Nephron progenitor cell (in vitro differentiated cells): ENCODE measurements around the gene UNCX.

Experiments used
- DNase-seq: peaks from one replicate; pipeline ENCODE4 v3.0.0; 2021
- H3K27ac Mint-ChIP-seq: 2 replicates; pipeline ENCODE4 v1.8.0; 2021; ENCODE audit warnings: mild to moderate bottlenecking, moderate library complexity, mixed read lengths
- H3K27me3 Mint-ChIP-seq: 2 replicates; pipeline ENCODE4 v1.8.0; 2021; ENCODE audit warnings: mild to moderate bottlenecking, low read depth, mixed read lengths; ENCODE audit not compliant: poor library complexity
- H3K36me3 Mint-ChIP-seq: 2 replicates; pipeline ENCODE4 v1.8.0; 2021; ENCODE audit warnings: low read depth, mixed read lengths
- H3K4me1 Mint-ChIP-seq: 2 replicates; pipeline ENCODE4 v1.8.0; 2021; ENCODE audit warnings: mixed read lengths
- H3K4me3 Mint-ChIP-seq: 2 replicates; pipeline ENCODE4 v1.8.0; 2021; ENCODE audit warnings: mild to moderate bottlenecking, moderate library complexity, mixed read lengths
- H3K9me3 Mint-ChIP-seq: 2 replicates; pipeline ENCODE4 v1.8.0; 2021; ENCODE audit warnings: mild to moderate bottlenecking, moderate library complexity, mixed read lengths
- CTCF ChIP-seq: fragments of 200-600 bp; sonication (generic); IDR thresholded peaks from 2 replicates; pipeline ENCODE4 v1.5.0; 2021; ENCODE audit warnings: antibody characterized with exemption

UNCX gene

GRCh38 chr7:1247527-1248041, 14.9 kb downstream of the UNCX start:
- peak; percentile 66 for DNase-seq
- Mint-ChIP-seq H3K27me3 (peaks cover 88% of the 10 kb centered on the region), H3K4me3 (no peak overlapping the region), H3K9me3 (no peaks in the 10 kb centered on the region), H3K36me3 (no peaks in the 10 kb centered on the region), H3K4me1 (peaks cover 79% of the 10 kb centered on the region), H3K27ac (no peak overlapping the region)
- TF ChIP-seq CTCF = no peak

- no peak for DNase-seq
- peaks cover 81% of the 10 kb centered on the region for H3K4me1 Mint-ChIP-seq
- no peaks in the 10 kb centered on the region for H3K9me3 Mint-ChIP-seq
- no peaks in the 10 kb centered on the region for H3K36me3 Mint-ChIP-seq
- TF ChIP-seq CTCF = no peak
- peak overlapping the region; percentile 48 for H3K4me3 Mint-ChIP-seq
- peaks cover 80% of the 10 kb centered on the region for H3K27me3 Mint-ChIP-seq
- H3K27ac Mint-ChIP-seq = no peak overlapping the region
Measured at GRCh38 chr7:1248143-1248915, 15.7 kb downstream of the UNCX start.

GRCh38 chr7:1248916-1249581, 16.4 kb downstream of the UNCX start:
- Mint-ChIP-seq H3K27ac (no peak overlapping the region), H3K4me3 (no peak overlapping the region), H3K27me3 (peaks cover 73% of the 10 kb centered on the region), H3K9me3 (no peaks in the 10 kb centered on the region), H3K36me3 (no peaks in the 10 kb centered on the region), H3K4me1 (peaks cover 81% of the 10 kb centered on the region)
- TF ChIP-seq CTCF = no peak
- DNase-seq = no peak

- Mint-ChIP-seq H3K36me3 (no peaks in the 10 kb centered on the region), H3K4me1 (peaks cover 84% of the 10 kb centered on the region), H3K27me3 (peaks cover 66% of the 10 kb centered on the region), H3K9me3 (no peaks in the 10 kb centered on the region), H3K27ac (no peak overlapping the region), H3K4me3 (no peak overlapping the region)
- no peak for TF ChIP-seq CTCF
- DNase-seq = no peak
Measured at GRCh38 chr7:1249731-1250130, 17.1 kb downstream of the UNCX start.

- Mint-ChIP-seq H3K4me3 (no peak overlapping the region), H3K27me3 (peaks cover 59% of the 10 kb centered on the region), H3K9me3 (no peaks in the 10 kb centered on the region)
Measured at GRCh38 chr7:1250901-1251300, 18.2 kb downstream of the UNCX start.

More at GRCh38 chr7:1250901-1251300, 18.2 kb downstream of the UNCX start:
- TF ChIP-seq CTCF = no peak
- no peak for DNase-seq
- Mint-ChIP-seq H3K27ac (no peak overlapping the region), H3K36me3 (no peaks in the 10 kb centered on the region), H3K4me1 (peaks cover 81% of the 10 kb centered on the region)
